ENCODE data around the gene ANKS1B. TPM values are rescaled to one million over a fixed set of nuclear protein-coding genes. Genes with fewer than 3 reads are reported as not detected.

ANKS1B gene
- total RNA-seq, 1 experiment from 2014 or later = 0.61 TPM

GRCh38 chr12:98786653-98787052 lies 1198.1 kb downstream of the ANKS1B start:
- H3K4me1 ChIP-seq = no peaks in the 10 kb centered on the region
- BruUV-seq (replicated peaks) = no TSS peak
- no peaks in the 10 kb centered on the region for H3K9me3 Mint-ChIP-seq (ENCODE audit: unreplicated experiment)
- H3K27me3 Mint-ChIP-seq (ENCODE audit: insufficient read depth, unreplicated experiment) = peaks cover 16% of the 10 kb centered on the region
- no peaks in the 10 kb centered on the region for H3K9me3 ChIP-seq
- H3K27ac Mint-ChIP-seq (ENCODE audit: unreplicated experiment) = no peak overlapping the region
- no peak for DNase-seq
- H3K27me3 ChIP-seq (replicated peaks; ENCODE audit: control insufficient read depth, insufficient read depth, low read length) = no peaks in the 10 kb centered on the region
- POLR2A ChIA-PET = no interaction called here
- no peak overlapping the region for H3K4me3 ChIP-seq (ENCODE audit: low read depth, low read length)
- no peak overlapping the region for H3K4me3 Mint-ChIP-seq (ENCODE audit: unreplicated experiment)
- H3K4me1 Mint-ChIP-seq (ENCODE audit: low read depth, unreplicated experiment) = no peaks in the 10 kb centered on the region
- no peaks in the 10 kb centered on the region for H3K36me3 ChIP-seq (ENCODE audit: control insufficient read depth, insufficient read depth, low read length)
- CTCF ChIA-PET = no interaction called here
- intact Hi-C loops (cut with micrococcal nuclease; ENCODE audit: unreplicated experiment) = no loop called here
- H3K36me3 Mint-ChIP-seq (ENCODE audit: insufficient read depth, unreplicated experiment) = no peaks in the 10 kb centered on the region
- TF ChIP-seq CTCF (IDR thresholded peaks at IDR 0.05; ENCODE audit: insufficient read depth in 1 of 2, low read depth in 1 of 2, low read length in 1 of 2, severe bottlenecking in 1 of 2, unreplicated experiment in 1 of 2) = no peak

DNA sequence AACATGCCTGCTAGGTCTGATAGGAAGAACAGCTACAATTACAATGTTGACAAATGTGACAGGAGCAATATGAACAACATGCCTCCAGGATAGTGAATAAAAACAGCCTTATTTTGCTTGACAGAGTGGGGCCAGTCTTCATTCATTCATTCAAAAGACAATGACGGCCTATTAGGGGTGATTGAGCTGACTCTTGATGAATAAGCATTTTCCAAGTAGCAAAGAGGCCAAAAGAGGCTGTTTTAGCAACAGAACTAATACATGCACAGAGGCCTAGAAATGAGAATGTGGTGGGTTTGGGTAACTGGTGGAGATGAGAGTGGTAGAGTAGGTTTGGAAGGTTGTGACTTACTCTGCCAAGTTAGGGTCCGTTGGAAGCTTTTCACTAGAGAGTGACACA lies 1201.3 kb downstream of the ANKS1B start:
- ChIA-PET CTCF (no interaction called here), POLR2A (no interaction called here)
- intact Hi-C loops (cut with micrococcal nuclease; ENCODE audit: unreplicated experiment) = no loop called here
- Histone ChIP-seq H3K36me3 (ENCODE audit: control insufficient read depth, insufficient read depth, low read length) (no peaks in the 10 kb centered on the region), H3K4me1 (no peaks in the 10 kb centered on the region), H3K9me3 (no peaks in the 10 kb centered on the region), H3K4me3 (ENCODE audit: low read depth, low read length) (no peak overlapping the region), H3K27me3 (replicated peaks; ENCODE audit: control insufficient read depth, insufficient read depth, low read length) (peaks cover 2% of the 10 kb centered on the region; the same call in 1 of the 2 replicates)
- Mint-ChIP-seq H3K27me3 (ENCODE audit: insufficient read depth, unreplicated experiment) (peaks cover 29% of the 10 kb centered on the region), H3K4me1 (ENCODE audit: low read depth, unreplicated experiment) (no peaks in the 10 kb centered on the region), H3K36me3 (ENCODE audit: insufficient read depth, unreplicated experiment) (no peaks in the 10 kb centered on the region), H3K27ac (ENCODE audit: unreplicated experiment) (no peak overlapping the region), H3K9me3 (ENCODE audit: unreplicated experiment) (no peaks in the 10 kb centered on the region), H3K4me3 (ENCODE audit: unreplicated experiment) (no peak overlapping the region)
- TF ChIP-seq CTCF (IDR thresholded peaks at IDR 0.05; ENCODE audit: insufficient read depth in 1 of 2, low read depth in 1 of 2, low read length in 1 of 2, severe bottlenecking in 1 of 2, unreplicated experiment in 1 of 2) = no peak
- DNase-seq = no peak
- BruUV-seq (replicated peaks) = no TSS peak

GRCh38 chr12:98780261-98780660 lies 1204.5 kb downstream of the ANKS1B start:
- Mint-ChIP-seq H3K27ac (ENCODE audit: unreplicated experiment) (no peak overlapping the region), H3K4me1 (ENCODE audit: low read depth, unreplicated experiment) (no peaks in the 10 kb centered on the region), H3K36me3 (ENCODE audit: insufficient read depth, unreplicated experiment) (no peaks in the 10 kb centered on the region), H3K4me3 (ENCODE audit: unreplicated experiment) (no peak overlapping the region), H3K27me3 (ENCODE audit: insufficient read depth, unreplicated experiment) (peaks cover 23% of the 10 kb centered on the region), H3K9me3 (ENCODE audit: unreplicated experiment) (no peaks in the 10 kb centered on the region)
- BruUV-seq (replicated peaks) = no TSS peak
- Histone ChIP-seq H3K9me3 (no peaks in the 10 kb centered on the region), H3K4me3 (ENCODE audit: low read depth, low read length) (no peak overlapping the region), H3K36me3 (ENCODE audit: control insufficient read depth, insufficient read depth, low read length) (no peaks in the 10 kb centered on the region), H3K27me3 (replicated peaks; ENCODE audit: control insufficient read depth, insufficient read depth, low read length) (peaks cover 2% of the 10 kb centered on the region; the same call in 1 of the 2 replicates), H3K4me1 (no peaks in the 10 kb centered on the region)
- intact Hi-C loops (cut with micrococcal nuclease; ENCODE audit: unreplicated experiment) = no loop called here
- ChIA-PET POLR2A (no interaction called here), CTCF (no interaction called here)
- no peak for TF ChIP-seq CTCF (IDR thresholded peaks at IDR 0.05; ENCODE audit: insufficient read depth in 1 of 2, low read depth in 1 of 2, low read length in 1 of 2, severe bottlenecking in 1 of 2, unreplicated experiment in 1 of 2)
- no peak for DNase-seq

Data from Caco-2 (cell line).